SU-DHL-6 (cell line): ENCODE data around the gene EPB41L4B.
"Not testable (repeated sequence)": the region's sequence is repeated elsewhere in the genome, so short reads cannot be mapped to it uniquely, and the experiment has no call there.

Experiments used
- H2AFZ ChIP-seq: fragments of 200-600 bp; sonication (generic); 2 replicates; pipeline ENCODE4 v1.6.1; 2014; ENCODE audit warnings: low read depth, mild to moderate bottlenecking, moderate library complexity, mixed read lengths, antibody characterized with exemption, low read length; ENCODE audit not compliant: severe bottlenecking
- H3F3A ChIP-seq: fragments of 200-600 bp; shearing (Covaris generic); 2 replicates; pipeline ENCODE4 v1.6.0; 2016; ENCODE audit warnings: antibody characterized with exemption, mild to moderate bottlenecking; ENCODE audit not compliant: insufficient read depth
- H3K27ac ChIP-seq: fragments of 200-600 bp; sonication (generic); 2 replicates; pipeline ENCODE4 v1.5.1; 2016; ENCODE audit warnings: low read depth, mild to moderate bottlenecking, low read length, moderate library complexity, mixed read lengths
- H3K27me3 ChIP-seq: fragments of 200-600 bp; sonication (generic), shearing (Covaris generic); 2 replicates; pipeline ENCODE4 v1.6.0; 2014; ENCODE audit warnings: mild to moderate bottlenecking, low read length
- H3K36me3 ChIP-seq: fragments of 200-600 bp; sonication (generic); 2 replicates; pipeline ENCODE4 v1.6.1; 2014; ENCODE audit warnings: mild to moderate bottlenecking, low read length, mixed read lengths
- H3K4me2 ChIP-seq: fragments of 300-600, 200-600 bp; shearing (Covaris generic), sonication (generic); 2 replicates; pipeline ENCODE4 v1.6.0; 2014; ENCODE audit warnings: low read length, low read depth, mild to moderate bottlenecking; ENCODE audit not compliant: poor library complexity, severe bottlenecking
- H3K4me3 ChIP-seq: fragments of 200-600 bp; sonication (generic); 2 replicates; pipeline ENCODE4 v1.5.1; 2014; ENCODE audit warnings: antibody characterized with exemption, low read length, mild to moderate bottlenecking, mixed read lengths; ENCODE audit not compliant: insufficient read depth, poor library complexity, severe bottlenecking
- H3K79me2 ChIP-seq: fragments of 200-600 bp; sonication (generic); 2 replicates; pipeline ENCODE4 v1.6.1; 2014; ENCODE audit warnings: mild to moderate bottlenecking, low read length, moderate library complexity; ENCODE audit not compliant: insufficient read depth
- H3K9ac ChIP-seq: fragments of 200-600 bp; sonication (generic); 2 replicates; pipeline ENCODE4 v1.7.0; 2014; ENCODE audit warnings: mild to moderate bottlenecking, low read length
- H3K9me2 ChIP-seq: fragments of 200-600 bp; sonication (generic); replicated peaks from 2 replicates; pipeline ENCODE4 v1.6.1; 2014; ENCODE audit warnings: low read length; ENCODE audit not compliant: insufficient read depth
- H3K9me3 ChIP-seq: fragments of 200-600 bp; sonication (generic); 2 replicates; pipeline ENCODE4 v1.6.1; 2014; ENCODE audit warnings: low read length, mixed read lengths; ENCODE audit not compliant: insufficient read depth
- H4K20me1 ChIP-seq: fragments of 200-600 bp; sonication (generic); 2 replicates; pipeline ENCODE4 v1.6.1; 2014; ENCODE audit warnings: low read depth, mild to moderate bottlenecking, antibody characterized with exemption, low read length, moderate library complexity, mixed read lengths
- EZH2phosphoT487 ChIP-seq: fragments of 200-600 bp; sonication (generic), shearing (Covaris generic); conservative IDR thresholded peaks from 2 replicates; pipeline ENCODE4 v1.6.1; 2018; ENCODE audit warnings: mild to moderate bottlenecking, antibody characterized with exemption, low read length, moderate library complexity, mixed read lengths
- TF ChIP-seq, protein P1 (sequence below): fragments of 200-600 bp; sonication (generic); IDR thresholded peaks from one replicate; pipeline ENCODE4 v1.5.1; 2017; ENCODE audit warnings: antibody characterized with exemption, mild to moderate bottlenecking, low read length, moderate library complexity; ENCODE audit not compliant: insufficient read depth, poor library complexity, severe bottlenecking

The EPB41L4B gene

DNA sequence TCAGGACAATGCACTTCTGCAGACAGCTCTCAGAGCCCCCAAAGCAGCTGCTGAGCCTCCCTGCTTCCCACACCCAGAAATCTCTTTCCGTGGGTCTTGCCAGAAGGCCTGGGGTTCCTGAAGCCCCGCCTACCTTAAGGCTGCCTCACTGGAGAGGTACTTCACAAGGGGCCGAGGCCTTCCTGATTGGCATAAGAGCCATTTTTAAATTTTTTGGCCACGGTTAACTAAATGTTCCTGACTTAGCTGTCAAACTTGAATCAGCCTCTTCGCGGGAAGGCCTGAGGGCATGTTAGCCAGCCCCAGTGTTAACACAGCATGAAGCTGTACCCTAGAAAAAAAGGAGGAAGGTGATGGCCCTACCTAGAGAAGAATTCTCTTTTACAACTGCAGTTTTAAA, 20.7 kb upstream of the EPB41L4B start:
- H3F3A ChIP-seq: no peaks in the 10 kb centered on the region
- no peaks in the 10 kb centered on the region for H3K79me2 ChIP-seq
- no peaks in the 10 kb centered on the region for H4K20me1 ChIP-seq
- no peaks in the 10 kb centered on the region for H3K9me3 ChIP-seq
- no peak overlapping the region for H3K27ac ChIP-seq
- H3K9ac ChIP-seq: no peak overlapping the region
- no peaks in the 10 kb centered on the region for H3K27me3 ChIP-seq
- H3K4me2 ChIP-seq: no peak overlapping the region
- H3K4me3 ChIP-seq: no peak overlapping the region
- no peak overlapping the region for H2AFZ ChIP-seq
- no peaks in the 10 kb centered on the region for H3K36me3 ChIP-seq
- no peaks in the 10 kb centered on the region for H3K9me2 ChIP-seq
- TF ChIP-seq, protein P1, sequence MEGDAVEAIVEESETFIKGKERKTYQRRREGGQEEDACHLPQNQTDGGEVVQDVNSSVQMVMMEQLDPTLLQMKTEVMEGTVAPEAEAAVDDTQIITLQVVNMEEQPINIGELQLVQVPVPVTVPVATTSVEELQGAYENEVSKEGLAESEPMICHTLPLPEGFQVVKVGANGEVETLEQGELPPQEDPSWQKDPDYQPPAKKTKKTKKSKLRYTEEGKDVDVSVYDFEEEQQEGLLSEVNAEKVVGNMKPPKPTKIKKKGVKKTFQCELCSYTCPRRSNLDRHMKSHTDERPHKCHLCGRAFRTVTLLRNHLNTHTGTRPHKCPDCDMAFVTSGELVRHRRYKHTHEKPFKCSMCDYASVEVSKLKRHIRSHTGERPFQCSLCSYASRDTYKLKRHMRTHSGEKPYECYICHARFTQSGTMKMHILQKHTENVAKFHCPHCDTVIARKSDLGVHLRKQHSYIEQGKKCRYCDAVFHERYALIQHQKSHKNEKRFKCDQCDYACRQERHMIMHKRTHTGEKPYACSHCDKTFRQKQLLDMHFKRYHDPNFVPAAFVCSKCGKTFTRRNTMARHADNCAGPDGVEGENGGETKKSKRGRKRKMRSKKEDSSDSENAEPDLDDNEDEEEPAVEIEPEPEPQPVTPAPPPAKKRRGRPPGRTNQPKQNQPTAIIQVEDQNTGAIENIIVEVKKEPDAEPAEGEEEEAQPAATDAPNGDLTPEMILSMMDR: no peak
- TF ChIP-seq EZH2phosphoT487: no peak

DNA sequence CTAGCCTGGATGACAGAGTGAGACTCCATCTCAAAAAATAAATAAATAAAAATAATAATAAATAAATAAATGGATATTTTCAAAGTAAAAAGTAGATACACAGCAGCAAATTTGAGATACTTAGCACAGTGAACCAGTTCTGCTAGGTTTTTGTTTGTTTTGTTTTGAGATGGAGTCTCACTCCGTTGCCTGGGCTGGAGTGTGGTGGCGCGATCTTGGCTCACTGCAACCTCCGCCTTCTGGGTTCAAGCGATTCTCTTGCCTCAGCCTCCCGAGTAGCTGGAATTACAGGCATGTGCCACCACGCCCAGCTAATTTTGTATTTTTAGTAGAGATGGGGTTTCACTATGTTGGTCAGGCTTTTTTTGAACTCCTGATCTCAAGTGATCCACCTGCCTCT, 20.1 kb upstream of the EPB41L4B start:
- not testable (repeated sequence) for H3K27ac ChIP-seq, H3K9me3 ChIP-seq, H2AFZ ChIP-seq, H3K79me2 ChIP-seq, H3K27me3 ChIP-seq, H3K4me2 ChIP-seq, H3K36me3 ChIP-seq, H4K20me1 ChIP-seq, H3F3A ChIP-seq, H3K9me2 ChIP-seq, H3K9ac ChIP-seq, H3K4me3 ChIP-seq

DNA sequence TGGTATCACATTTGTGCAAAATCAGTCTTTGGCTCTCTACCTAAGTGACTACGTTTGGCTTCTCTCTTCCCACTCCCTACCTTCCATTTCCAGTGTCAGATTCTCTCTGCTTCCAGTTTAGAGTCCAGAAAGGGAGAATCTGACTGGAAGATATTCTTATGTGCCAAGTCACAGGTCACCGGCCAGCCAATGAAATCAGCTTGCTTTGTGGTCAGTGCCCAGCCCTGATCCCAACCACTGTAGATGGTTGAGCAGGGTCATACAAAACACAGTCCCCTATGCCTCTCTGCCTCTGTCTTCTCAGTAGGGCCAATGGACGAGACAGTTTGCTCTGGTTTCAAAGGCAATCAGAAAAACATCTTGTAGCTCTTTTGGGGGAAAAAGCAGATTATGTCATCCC, 15.6 kb upstream of the EPB41L4B start:
- Histone ChIP-seq H4K20me1 (no peaks in the 10 kb centered on the region), H3K79me2 (no peaks in the 10 kb centered on the region), H3K27ac (no peak overlapping the region), H3F3A (no peaks in the 10 kb centered on the region), H3K36me3 (no peaks in the 10 kb centered on the region), H3K9ac (no peak overlapping the region), H3K9me2 (no peaks in the 10 kb centered on the region), H3K4me3 (no peak overlapping the region), H2AFZ (no peak overlapping the region), H3K27me3 (no peaks in the 10 kb centered on the region), H3K9me3 (no peaks in the 10 kb centered on the region), H3K4me2 (no peak overlapping the region)
- no peak for TF ChIP-seq EZH2phosphoT487
- TF ChIP-seq, protein P1: no peak

DNA sequence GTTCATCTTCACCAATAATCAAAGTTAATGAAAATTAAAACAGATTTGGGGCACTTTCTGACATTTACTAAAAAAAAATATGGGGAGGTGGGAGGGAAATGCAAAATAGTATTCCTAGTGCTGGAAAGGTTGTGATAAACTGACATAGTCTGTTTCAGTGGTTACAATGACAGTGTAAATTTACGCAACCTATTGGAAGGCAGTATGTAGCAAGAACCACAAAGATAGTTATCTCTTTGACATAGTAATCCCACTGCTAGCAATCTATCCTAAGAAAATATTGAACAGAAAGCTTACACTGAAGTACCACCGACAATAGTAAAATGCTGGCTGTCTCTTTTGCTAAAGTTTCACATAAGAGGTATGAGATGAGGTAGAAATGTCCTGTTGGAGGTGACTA, 15.1 kb upstream of the EPB41L4B start:
- Histone ChIP-seq H3K4me2 (no peak overlapping the region), H3K9me3 (no peaks in the 10 kb centered on the region), H3F3A (no peaks in the 10 kb centered on the region), H3K9ac (no peak overlapping the region), H4K20me1 (no peaks in the 10 kb centered on the region), H3K9me2 (no peaks in the 10 kb centered on the region), H2AFZ (no peak overlapping the region), H3K79me2 (no peaks in the 10 kb centered on the region), H3K36me3 (no peaks in the 10 kb centered on the region), H3K27me3 (no peaks in the 10 kb centered on the region), H3K4me3 (no peak overlapping the region), H3K27ac (no peak overlapping the region)
- no peak for TF ChIP-seq EZH2phosphoT487
- TF ChIP-seq, protein P1: no peak
